ENCODE results near the gene FGA. TPM values are rescaled to one million over a fixed set of nuclear protein-coding genes. Genes with fewer than 3 reads are reported as not detected.

Gene FGA
- polyA plus RNA-seq, 1 donor (not counting 4 experiments of a cell fraction or from before 2014, with no cell fraction given), result not detected

DNA sequence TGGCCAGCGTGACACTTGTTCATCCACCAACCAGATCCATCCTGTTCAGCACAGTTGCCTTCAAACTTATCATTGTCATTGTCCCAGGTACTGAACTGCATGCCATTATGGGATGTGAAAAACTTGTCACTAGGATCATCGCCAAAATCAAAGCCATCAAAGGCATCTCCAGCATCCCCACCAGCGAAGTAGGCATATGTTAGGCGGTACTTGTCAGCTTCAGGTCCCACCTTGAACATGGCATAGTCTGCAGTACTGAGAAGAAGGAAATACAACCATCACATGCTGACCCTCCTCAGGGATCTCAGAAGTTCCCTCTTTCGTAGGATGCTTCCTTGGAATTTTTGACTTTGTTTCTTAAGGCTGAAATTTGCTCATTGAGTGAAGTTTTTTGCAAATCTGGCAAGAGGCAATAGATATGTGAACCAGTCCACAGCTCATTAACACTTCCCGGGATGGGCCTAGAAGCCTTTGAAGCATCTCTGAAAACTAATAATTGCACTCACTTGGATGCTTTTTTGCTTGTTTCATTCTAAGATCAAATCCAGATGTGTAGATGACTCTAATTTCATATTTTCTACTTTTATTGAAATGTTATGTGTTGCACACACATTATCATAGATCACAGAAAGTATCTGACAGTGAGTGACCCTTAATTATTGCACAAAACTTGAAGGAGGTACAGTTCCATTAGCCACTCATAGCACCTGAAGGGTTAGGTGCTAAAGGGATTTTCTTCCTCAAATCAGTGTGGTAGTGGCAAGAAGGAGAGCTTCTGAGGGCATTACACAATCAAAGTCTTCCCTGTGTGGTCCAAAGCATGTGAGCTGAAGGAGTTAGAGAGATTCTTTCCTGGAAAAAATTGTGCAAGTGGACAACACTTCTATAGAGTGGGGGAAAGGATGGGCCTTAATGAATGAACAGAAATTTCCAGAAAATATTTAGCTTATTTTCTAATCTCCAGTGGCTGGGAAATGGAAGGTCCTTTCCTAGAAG, 16.5 kb upstream of the FGA start:
- dilution Hi-C loops (cut with MboI; ENCODE audit: extremely low pct_ligation_motif_present, low sequenced_read_pairs), result no loop called here
- no peaks in the 10 kb centered on the region for H3K79me2 ChIP-seq (ENCODE audit: control insufficient read depth, insufficient read depth, low read length)
- no peak for FAIRE-seq
- H3K4me2 ChIP-seq (ENCODE audit: control insufficient read depth, extremely low read depth, insufficient read depth, low read depth, low read length), result no peak overlapping the region
- no peak for DNase-seq (ENCODE audit: low read depth, low spot score)
- H3K27me3 ChIP-seq (ENCODE audit: control insufficient read depth, extremely low read depth, insufficient read depth, low read length), result no peaks in the 10 kb centered on the region
- H3K4me3 ChIP-seq (ENCODE audit: control insufficient read depth in 2 of 3, extremely low read depth in 1 of 3, insufficient read depth in 2 of 3, low read depth in 1 of 3, low read length in 3 of 3), result no peak overlapping the region
- no peaks in the 10 kb centered on the region for H4K20me1 ChIP-seq (ENCODE audit: control insufficient read depth, extremely low read depth, insufficient read depth, low read length)
- H3K36me3 ChIP-seq (ENCODE audit: control insufficient read depth in 2 of 2, extremely low read depth in 1 of 2, insufficient read depth in 2 of 2, low read length in 2 of 2), result no peaks in the 10 kb centered on the region
- H2AFZ ChIP-seq (ENCODE audit: control insufficient read depth, low read length), result no peak overlapping the region
- H3K9me1 ChIP-seq (ENCODE audit: control insufficient read depth, extremely low read depth, insufficient read depth, low read length), result no peaks in the 10 kb centered on the region
- no peaks in the 10 kb centered on the region for H3K9me3 ChIP-seq (ENCODE audit: control insufficient read depth, low read depth, low read length)
- H3K9ac ChIP-seq (ENCODE audit: control insufficient read depth, extremely low read depth, insufficient read depth, low read length), result no peak overlapping the region
- H3K27ac ChIP-seq (ENCODE audit: control insufficient read depth, insufficient read depth, low read length), result no peak overlapping the region
- TF ChIP-seq EZH2 (IDR thresholded peaks at IDR 0.05; ENCODE audit: low read length), result no peak
- TF ChIP-seq, protein P1, sequence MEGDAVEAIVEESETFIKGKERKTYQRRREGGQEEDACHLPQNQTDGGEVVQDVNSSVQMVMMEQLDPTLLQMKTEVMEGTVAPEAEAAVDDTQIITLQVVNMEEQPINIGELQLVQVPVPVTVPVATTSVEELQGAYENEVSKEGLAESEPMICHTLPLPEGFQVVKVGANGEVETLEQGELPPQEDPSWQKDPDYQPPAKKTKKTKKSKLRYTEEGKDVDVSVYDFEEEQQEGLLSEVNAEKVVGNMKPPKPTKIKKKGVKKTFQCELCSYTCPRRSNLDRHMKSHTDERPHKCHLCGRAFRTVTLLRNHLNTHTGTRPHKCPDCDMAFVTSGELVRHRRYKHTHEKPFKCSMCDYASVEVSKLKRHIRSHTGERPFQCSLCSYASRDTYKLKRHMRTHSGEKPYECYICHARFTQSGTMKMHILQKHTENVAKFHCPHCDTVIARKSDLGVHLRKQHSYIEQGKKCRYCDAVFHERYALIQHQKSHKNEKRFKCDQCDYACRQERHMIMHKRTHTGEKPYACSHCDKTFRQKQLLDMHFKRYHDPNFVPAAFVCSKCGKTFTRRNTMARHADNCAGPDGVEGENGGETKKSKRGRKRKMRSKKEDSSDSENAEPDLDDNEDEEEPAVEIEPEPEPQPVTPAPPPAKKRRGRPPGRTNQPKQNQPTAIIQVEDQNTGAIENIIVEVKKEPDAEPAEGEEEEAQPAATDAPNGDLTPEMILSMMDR (optimal IDR thresholded peaks at IDR 0.05 in 1 of 3, IDR thresholded peaks at IDR 0.05 in 1 of 3, conservative IDR thresholded peaks at IDR 0.05 in 1 of 3; ENCODE audit: extremely low read depth in 1 of 3, insufficient read depth in 2 of 3, low read length in 3 of 3), result no peak
- H3K4me1 ChIP-seq (ENCODE audit: control insufficient read depth, extremely low read depth, insufficient read depth, low read length), result peaks cover 14% of the 10 kb centered on the region

DNA sequence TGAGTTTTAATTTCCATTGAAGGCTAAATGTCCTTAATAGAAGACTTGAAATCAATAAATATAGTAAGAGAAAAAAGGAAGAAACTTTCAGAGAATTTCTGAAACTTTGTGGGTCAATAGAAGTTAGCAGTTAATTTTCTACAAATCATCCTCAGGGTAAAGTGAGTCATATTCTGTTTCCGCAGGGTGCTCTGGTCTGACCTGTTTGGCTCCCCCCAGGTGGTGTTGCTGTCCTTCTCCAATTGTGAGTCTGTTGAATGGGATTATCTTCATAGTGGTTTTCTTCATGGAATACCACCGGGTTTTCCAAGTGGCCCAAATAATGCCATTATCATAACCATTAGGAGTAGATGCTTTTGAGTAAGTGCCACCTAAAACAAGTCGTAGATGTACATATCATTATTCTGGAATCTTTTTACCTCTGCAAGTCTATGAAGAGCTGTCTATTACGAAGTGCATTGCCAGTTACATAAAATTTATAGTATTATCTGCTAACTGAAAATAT, 14.2 kb upstream of the FGA start:
- no peak for FAIRE-seq
- Histone ChIP-seq H3K27ac (ENCODE audit: control insufficient read depth, insufficient read depth, low read length) (no peak overlapping the region), H3K9me1 (ENCODE audit: control insufficient read depth, extremely low read depth, insufficient read depth, low read length) (no peaks in the 10 kb centered on the region), H3K27me3 (ENCODE audit: control insufficient read depth, extremely low read depth, insufficient read depth, low read length) (no peaks in the 10 kb centered on the region), H3K9ac (ENCODE audit: control insufficient read depth, extremely low read depth, insufficient read depth, low read length) (no peak overlapping the region), H3K9me3 (ENCODE audit: control insufficient read depth, low read depth, low read length) (no peaks in the 10 kb centered on the region), H2AFZ (ENCODE audit: control insufficient read depth, low read length) (no peak overlapping the region), H4K20me1 (ENCODE audit: control insufficient read depth, extremely low read depth, insufficient read depth, low read length) (no peaks in the 10 kb centered on the region), H3K4me2 (ENCODE audit: control insufficient read depth, extremely low read depth, insufficient read depth, low read depth, low read length) (no peak overlapping the region), H3K79me2 (ENCODE audit: control insufficient read depth, insufficient read depth, low read length) (no peaks in the 10 kb centered on the region), H3K36me3 (ENCODE audit: control insufficient read depth in 2 of 2, extremely low read depth in 1 of 2, insufficient read depth in 2 of 2, low read length in 2 of 2) (no peaks in the 10 kb centered on the region), H3K4me3 (ENCODE audit: control insufficient read depth in 2 of 3, extremely low read depth in 1 of 3, insufficient read depth in 2 of 3, low read depth in 1 of 3, low read length in 3 of 3) (no peak overlapping the region), H3K4me1 (ENCODE audit: control insufficient read depth, extremely low read depth, insufficient read depth, low read length) (peaks cover 14% of the 10 kb centered on the region)
- dilution Hi-C loops (cut with MboI; ENCODE audit: extremely low pct_ligation_motif_present, low sequenced_read_pairs), result no loop called here
- no peak for DNase-seq (ENCODE audit: low read depth, low spot score)
- TF ChIP-seq, protein P1 (optimal IDR thresholded peaks at IDR 0.05 in 1 of 3, IDR thresholded peaks at IDR 0.05 in 1 of 3, conservative IDR thresholded peaks at IDR 0.05 in 1 of 3; ENCODE audit: extremely low read depth in 1 of 3, insufficient read depth in 2 of 3, low read length in 3 of 3), result no peak
- TF ChIP-seq EZH2 (IDR thresholded peaks at IDR 0.05; ENCODE audit: low read length), result no peak

All from keratinocyte (primary cell).